Measurements from ENCODE around the gene LAMB4.

LAMB4 gene

GRCh38 chr7:108000875-108001763 lies 129.0 kb downstream of the LAMB4 start:
- in situ Hi-C loops (cut with MboI; ENCODE audit: low sequenced_read_pairs, unreplicated experiment), result no loop called here
- DNase-seq (ENCODE audit: low spot score), result peak; percentile 20
- TF ChIP-seq, protein P1, sequence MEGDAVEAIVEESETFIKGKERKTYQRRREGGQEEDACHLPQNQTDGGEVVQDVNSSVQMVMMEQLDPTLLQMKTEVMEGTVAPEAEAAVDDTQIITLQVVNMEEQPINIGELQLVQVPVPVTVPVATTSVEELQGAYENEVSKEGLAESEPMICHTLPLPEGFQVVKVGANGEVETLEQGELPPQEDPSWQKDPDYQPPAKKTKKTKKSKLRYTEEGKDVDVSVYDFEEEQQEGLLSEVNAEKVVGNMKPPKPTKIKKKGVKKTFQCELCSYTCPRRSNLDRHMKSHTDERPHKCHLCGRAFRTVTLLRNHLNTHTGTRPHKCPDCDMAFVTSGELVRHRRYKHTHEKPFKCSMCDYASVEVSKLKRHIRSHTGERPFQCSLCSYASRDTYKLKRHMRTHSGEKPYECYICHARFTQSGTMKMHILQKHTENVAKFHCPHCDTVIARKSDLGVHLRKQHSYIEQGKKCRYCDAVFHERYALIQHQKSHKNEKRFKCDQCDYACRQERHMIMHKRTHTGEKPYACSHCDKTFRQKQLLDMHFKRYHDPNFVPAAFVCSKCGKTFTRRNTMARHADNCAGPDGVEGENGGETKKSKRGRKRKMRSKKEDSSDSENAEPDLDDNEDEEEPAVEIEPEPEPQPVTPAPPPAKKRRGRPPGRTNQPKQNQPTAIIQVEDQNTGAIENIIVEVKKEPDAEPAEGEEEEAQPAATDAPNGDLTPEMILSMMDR (IDR thresholded peaks at IDR 0.05; ENCODE audit: borderline replicate concordance, control extremely low read depth, extremely low read depth, insufficient read depth, missing control alignments), result no peak

DNA sequence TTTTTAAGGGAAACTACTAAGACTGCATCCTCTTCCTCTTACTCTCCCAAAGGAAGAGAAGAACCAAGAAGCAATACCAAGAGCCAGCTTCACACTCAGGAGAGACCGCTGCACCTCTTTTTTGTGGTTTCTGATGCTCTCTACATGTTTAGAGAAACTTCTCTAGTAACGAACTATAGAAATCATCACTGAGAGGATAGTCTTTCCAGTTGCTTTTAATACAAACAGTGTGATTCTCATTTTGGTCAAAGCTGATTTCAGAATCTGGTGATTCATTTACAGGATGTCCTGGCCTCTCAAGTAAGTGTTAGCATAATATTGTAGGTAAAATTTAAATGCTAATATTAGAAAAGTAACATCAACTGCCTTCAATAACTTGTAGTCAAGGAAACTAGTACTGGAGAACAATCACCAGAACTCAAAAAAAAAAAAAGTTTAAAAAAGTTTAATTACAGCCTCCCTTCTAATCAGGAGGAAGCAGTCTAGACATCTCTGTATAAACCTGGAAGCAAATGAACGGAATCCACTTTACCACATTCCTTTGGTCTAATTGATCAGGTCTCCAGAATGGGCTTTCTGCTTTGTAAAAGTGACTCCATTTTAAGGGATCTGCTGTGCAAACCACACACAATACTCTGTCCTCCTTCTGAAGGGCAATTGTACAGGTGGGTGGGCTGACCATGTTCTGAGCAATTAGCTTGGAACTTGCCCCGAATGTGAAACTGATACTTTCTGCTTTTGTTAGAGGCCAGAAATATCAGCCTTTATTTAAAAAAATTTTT lies 130.2 kb downstream of the LAMB4 start:
- no peak for DNase-seq (ENCODE audit: low spot score)
- TF ChIP-seq, protein P1 (IDR thresholded peaks at IDR 0.05; ENCODE audit: borderline replicate concordance, control extremely low read depth, extremely low read depth, insufficient read depth, missing control alignments), result no peak
- in situ Hi-C loops (cut with MboI; ENCODE audit: low sequenced_read_pairs, unreplicated experiment), result no loop called here

- in situ Hi-C loops (cut with MboI; ENCODE audit: low sequenced_read_pairs, unreplicated experiment), result no loop called here
- DNase-seq (ENCODE audit: low spot score), result no peak
- TF ChIP-seq, protein P1 (IDR thresholded peaks at IDR 0.05; ENCODE audit: borderline replicate concordance, control extremely low read depth, extremely low read depth, insufficient read depth, missing control alignments), result no peak
Observed at GRCh38 chr7:107998660-107999480, 131.3 kb downstream of the LAMB4 start.

DNA sequence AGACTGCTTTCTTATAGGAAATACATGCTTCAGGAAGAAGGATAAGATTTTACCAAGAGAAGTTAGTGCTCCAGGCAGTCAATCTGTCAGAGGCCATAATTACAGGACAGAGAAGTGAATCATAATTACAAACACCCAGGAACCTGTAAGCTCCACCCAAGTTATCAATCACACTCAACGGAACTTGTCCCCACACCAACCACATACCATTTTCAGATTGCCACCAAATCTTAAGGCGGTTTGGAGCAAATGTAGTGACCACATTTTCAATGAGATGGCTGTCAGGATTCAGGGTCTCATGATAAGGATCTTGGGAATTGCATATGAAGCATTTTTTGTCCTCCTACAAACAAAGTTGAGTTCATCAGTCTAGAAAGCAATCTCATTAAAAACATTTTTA lies 132.0 kb downstream of the LAMB4 start:
- DNase-seq (ENCODE audit: low spot score), result no peak
- in situ Hi-C loops (cut with MboI; ENCODE audit: low sequenced_read_pairs, unreplicated experiment), result no loop called here
- TF ChIP-seq, protein P1 (IDR thresholded peaks at IDR 0.05; ENCODE audit: borderline replicate concordance, control extremely low read depth, extremely low read depth, insufficient read depth, missing control alignments), result no peak

DNA sequence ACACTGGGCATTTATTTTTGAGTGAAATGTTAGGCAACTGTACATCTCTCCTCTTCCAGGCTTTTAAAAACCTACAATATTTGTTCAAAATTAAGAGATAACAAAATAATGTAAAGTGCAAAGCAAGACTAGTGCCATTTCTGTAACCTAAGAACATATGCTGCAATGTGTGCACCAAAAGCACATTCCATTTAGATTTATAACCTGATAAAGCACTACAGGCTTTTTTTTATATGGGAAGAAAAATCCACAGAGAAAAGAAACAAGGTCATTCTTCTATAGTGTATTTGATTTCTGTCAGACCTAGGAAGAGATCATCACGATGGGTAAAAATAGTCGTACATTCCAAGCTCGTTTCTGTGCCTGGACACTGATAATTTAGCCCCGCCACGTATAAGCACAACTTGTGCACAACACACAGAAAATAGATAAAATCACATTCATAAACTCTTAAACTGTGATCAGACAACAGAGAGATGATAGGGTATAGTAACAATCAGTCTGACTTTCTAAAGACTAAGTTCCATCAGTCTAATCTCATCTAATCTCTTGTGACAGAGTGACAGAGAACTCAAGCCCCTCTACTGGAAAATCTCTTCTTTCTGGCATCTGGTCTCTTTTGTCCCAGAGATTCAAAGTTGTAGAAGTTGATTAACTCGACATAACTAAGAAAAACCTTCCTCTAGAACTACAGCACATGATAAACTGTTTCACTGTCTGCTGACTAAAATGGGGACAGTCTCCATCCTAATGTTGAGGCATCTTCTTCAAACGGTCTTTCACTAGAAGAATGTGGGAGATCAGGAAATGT lies 133.9 kb downstream of the LAMB4 start:
- no peak for DNase-seq (ENCODE audit: low spot score)
- TF ChIP-seq, protein P1 (IDR thresholded peaks at IDR 0.05; ENCODE audit: borderline replicate concordance, control extremely low read depth, extremely low read depth, insufficient read depth, missing control alignments), result no peak
- in situ Hi-C loops (cut with MboI; ENCODE audit: low sequenced_read_pairs, unreplicated experiment), result no loop called here
